Uterus (tissue), 4 donors: ENCODE results near the gene GATAD2A. TPM values are rescaled to one million over a fixed set of nuclear protein-coding genes. Genes with fewer than 3 reads are reported as not detected.

ENCODE experiments used
- DNase-seq, 2 donors: peaks; one replicate each; pipeline ENCODE4 v3.0.0-alpha.2; 2019 to 2020
- H3K27ac ChIP-seq, 2 donors: fragments of 200-600 bp; sonication (generic); 1 replicate in 1 of 2; 2 replicates in 1 of 2; pipeline ENCODE4 v1.5.1; 2016 to 2018
- H3K27me3 ChIP-seq, 2 donors: fragments of 200-600 bp; sonication (generic); one replicate each; pipeline ENCODE4 v1.5.1; 2018 to 2019; ENCODE audit warnings: control low read depth in 1 of 2
- H3K36me3 ChIP-seq, 2 donors: fragments of 200-600 bp; sonication (generic); one replicate each; pipeline ENCODE4 v1.5.1; 2019; ENCODE audit warnings: control low read depth in 1 of 2
- H3K4me1 ChIP-seq, 2 donors: fragments of 200-600 bp; sonication (generic); one replicate each; pipeline ENCODE4 v1.5.1; 2018 to 2019; ENCODE audit warnings: control low read depth in 1 of 2
- H3K4me3 ChIP-seq, 2 donors: fragments of 200-600 bp; sonication (generic); 1 replicate in 1 of 2; 2 replicates in 1 of 2; pipeline ENCODE4 v1.5.1; 2018 to 2019; ENCODE audit warnings: mild to moderate bottlenecking in 1 of 2
- H3K9me3 ChIP-seq, 2 donors: fragments of 200-600 bp; sonication (generic); one replicate each; pipeline ENCODE4 v1.5.1; 2019; ENCODE audit warnings: control low read depth in 1 of 2
- POLR2A ChIP-seq, 2 donors: fragments of 450-650 bp; IDR thresholded peaks; one replicate each; pipeline ENCODE4 v1.6.1; 2016; ENCODE audit warnings: antibody characterized with exemption in 2 of 2, mild to moderate bottlenecking in 1 of 2, moderate library complexity in 1 of 2
- intact Hi-C: fragments of 100-400 bp; cut with DNase I; formaldehyde crosslinking; loops from one replicate; pipeline ENCODE4 v1.15.1; 2023; ENCODE audit warnings: low total_unique reads
- total RNA-seq, 4 donors: library from RNA; depleted of rRNA in 3 of 4; stranded (reverse); fragments of >200 nt in 3 of 4; gene quantifications; one replicate each; pipeline versions ENCODE4 v1.1.0 to v1.2.4, GENCODE V29; 2014 to 2023
- TF ChIP-seq, protein P1 (sequence below), 4 experiments: fragments of 200-600 bp in 2 of 4; fragments of 450-650 bp in 2 of 4; sonication (generic) in 2 of 4; IDR thresholded peaks; one replicate each; pipeline ENCODE4 v1.5.1; 2016 to 2019; ENCODE audit warnings: antibody characterized with exemption in 4 of 4, mild to moderate bottlenecking in 2 of 4, moderate library complexity in 1 of 4
- donor health status: DM: yes; HTN: yes; CAD: no.

GATAD2A gene
- total RNA-seq, 4 donors from 2014 or later, result 9.7 to 65.1 (median 22.3) TPM

DNA sequence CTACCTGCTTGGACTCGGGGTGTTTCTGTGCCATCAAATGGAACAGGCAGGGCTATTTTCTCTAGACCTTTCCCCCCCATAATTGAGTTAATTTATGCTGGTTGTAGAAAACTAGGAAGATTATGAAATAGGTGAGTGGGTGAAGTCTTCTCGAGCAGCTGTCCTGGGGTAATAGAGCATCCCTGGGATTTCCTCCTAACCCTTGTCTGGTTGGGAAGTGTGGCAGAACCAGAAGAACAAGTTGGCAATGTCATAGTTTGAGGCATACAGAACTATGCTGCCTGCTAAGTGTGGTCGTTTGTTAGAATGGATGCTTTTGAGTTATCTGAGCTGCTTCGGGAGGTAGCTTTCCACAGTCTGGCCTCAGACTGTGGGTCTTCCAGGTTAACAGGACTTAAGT is 3.7 kb downstream of the GATAD2A start:
- TF ChIP-seq POLR2A (IDR thresholded peaks at IDR 0.05), result no peak
- TF ChIP-seq, protein P1, sequence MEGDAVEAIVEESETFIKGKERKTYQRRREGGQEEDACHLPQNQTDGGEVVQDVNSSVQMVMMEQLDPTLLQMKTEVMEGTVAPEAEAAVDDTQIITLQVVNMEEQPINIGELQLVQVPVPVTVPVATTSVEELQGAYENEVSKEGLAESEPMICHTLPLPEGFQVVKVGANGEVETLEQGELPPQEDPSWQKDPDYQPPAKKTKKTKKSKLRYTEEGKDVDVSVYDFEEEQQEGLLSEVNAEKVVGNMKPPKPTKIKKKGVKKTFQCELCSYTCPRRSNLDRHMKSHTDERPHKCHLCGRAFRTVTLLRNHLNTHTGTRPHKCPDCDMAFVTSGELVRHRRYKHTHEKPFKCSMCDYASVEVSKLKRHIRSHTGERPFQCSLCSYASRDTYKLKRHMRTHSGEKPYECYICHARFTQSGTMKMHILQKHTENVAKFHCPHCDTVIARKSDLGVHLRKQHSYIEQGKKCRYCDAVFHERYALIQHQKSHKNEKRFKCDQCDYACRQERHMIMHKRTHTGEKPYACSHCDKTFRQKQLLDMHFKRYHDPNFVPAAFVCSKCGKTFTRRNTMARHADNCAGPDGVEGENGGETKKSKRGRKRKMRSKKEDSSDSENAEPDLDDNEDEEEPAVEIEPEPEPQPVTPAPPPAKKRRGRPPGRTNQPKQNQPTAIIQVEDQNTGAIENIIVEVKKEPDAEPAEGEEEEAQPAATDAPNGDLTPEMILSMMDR (IDR thresholded peaks at IDR 0.05), result no peak
- Histone ChIP-seq H3K4me3 (no peak overlapping the region), H3K4me1 (peaks cover 0 to 17% of the 10 kb centered on the region in 2 donors), H3K9me3 (no peaks in the 10 kb centered on the region), H3K27me3 (no peaks in the 10 kb centered on the region), H3K27ac (no peak overlapping the region), H3K36me3 (no peaks in the 10 kb centered on the region)
- intact Hi-C loops, result no loop called here
- DNase-seq, result no peak

DNA sequence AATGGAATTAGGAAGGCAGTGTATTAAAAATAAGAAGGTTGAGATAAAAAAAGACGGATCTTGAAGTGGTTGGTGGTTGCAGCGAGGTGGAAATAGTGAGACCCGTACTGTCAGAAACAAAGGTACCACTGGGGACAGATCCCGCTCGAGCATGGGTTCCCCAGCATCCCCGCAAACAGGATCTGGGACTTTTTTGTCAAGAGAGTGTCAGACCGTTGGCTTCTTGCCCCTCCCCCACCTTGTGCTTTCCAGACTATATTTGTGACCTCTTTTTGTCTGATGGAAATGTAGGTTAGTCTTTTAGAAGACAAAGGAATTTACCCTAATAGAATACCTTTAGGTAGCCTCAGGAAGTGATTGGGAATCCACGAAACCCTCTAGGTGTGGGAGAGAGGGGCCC is 4.2 kb downstream of the GATAD2A start:
- peaks cover 0 to 17% of the 10 kb centered on the region in 2 donors for H3K4me1 ChIP-seq
- no peak for DNase-seq
- no peak overlapping the region for H3K27ac ChIP-seq
- H3K9me3 ChIP-seq, result no peaks in the 10 kb centered on the region
- TF ChIP-seq, protein P1 (IDR thresholded peaks at IDR 0.05), result no peak
- no peak for TF ChIP-seq POLR2A (IDR thresholded peaks at IDR 0.05)
- H3K36me3 ChIP-seq, result no peaks in the 10 kb centered on the region
- intact Hi-C loops, result no loop called here
- no peaks in the 10 kb centered on the region for H3K27me3 ChIP-seq
- no peak overlapping the region for H3K4me3 ChIP-seq

DNA sequence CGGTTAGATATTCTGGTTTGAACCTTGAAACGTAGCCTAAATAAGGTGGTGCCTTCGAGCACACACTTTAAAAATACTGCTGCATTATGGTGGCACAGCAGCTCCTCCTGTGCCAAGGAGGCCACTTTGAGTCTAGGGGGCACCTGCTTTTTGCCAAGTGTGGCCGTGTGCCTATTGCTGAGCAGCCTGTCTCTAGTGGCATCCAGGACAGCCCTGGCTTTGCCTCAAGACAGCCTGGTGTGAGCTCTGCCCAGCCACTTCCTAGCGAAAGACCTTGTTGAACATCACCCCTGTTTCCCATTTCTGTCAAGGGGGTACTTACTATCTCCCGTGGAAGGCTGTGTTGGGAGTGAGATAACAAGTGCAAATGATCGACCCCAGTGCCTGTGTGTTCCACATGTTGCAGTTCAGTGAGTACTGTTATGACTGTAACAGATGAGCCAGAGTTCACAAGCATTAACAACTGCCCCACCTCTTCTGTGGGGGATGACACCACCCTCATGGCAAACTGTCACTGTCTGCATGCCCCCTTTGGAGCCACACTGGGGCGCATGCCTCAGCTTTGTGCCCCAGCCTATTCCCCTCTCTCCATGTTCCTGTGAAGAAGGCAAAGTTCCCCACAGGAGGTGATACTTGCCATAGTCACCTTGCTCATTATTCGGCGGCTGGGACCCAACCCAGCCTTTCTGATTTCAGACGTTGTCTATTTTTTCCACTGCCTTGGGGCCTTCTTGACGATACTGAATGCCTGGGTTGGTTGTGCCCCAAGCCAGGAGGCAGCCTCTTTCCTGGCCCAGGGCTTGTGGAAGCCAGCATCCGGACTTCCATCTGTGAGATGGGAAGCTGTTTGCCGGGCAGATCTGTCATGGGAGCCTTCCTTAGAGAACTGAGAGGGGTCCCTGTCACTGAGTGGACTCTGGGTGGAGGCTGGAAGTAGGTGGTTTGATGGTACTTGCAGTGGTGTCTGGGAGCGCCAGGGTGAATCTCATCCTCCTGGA is 5.4 kb downstream of the GATAD2A start:
- H3K4me1 ChIP-seq, result peaks cover 0 to 17% of the 10 kb centered on the region in 2 donors
- H3K36me3 ChIP-seq, result no peaks in the 10 kb centered on the region
- H3K27me3 ChIP-seq, result no peaks in the 10 kb centered on the region
- H3K9me3 ChIP-seq, result no peaks in the 10 kb centered on the region
- no peak overlapping the region for H3K4me3 ChIP-seq
- DNase-seq, result no peak
- TF ChIP-seq POLR2A (IDR thresholded peaks at IDR 0.05), result no peak
- TF ChIP-seq, protein P1 (IDR thresholded peaks at IDR 0.05), result no peak
- H3K27ac ChIP-seq, result no peak overlapping the region
- intact Hi-C loops, result no loop called here

DNA sequence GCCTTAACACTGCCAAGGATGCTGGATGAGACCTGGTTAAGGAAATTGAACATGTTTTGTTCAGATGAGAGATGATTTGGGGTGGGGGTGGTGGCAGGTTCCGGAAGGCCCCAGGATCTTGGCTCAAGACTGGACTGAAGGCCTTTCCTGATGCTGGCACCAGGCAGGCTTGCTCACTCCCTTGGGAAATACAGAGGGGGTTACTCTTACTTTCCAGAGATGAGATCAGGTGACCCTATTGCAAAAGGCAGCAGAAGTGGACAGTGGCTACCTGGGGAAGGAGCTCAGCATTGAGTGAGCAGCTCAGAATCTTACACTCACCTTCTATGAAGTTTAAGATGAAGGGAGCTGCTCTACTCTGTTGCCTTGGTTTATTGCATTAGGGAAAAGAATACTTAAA is 10.8 kb downstream of the GATAD2A start:
- Histone ChIP-seq H3K9me3 (no peaks in the 10 kb centered on the region), H3K36me3 (no peaks in the 10 kb centered on the region), H3K4me1 (no peaks in the 10 kb centered on the region), H3K27me3 (no peaks in the 10 kb centered on the region), H3K27ac (no peak overlapping the region), H3K4me3 (no peak overlapping the region)
- no peak for DNase-seq
- intact Hi-C loops, result no loop called here
- TF ChIP-seq, protein P1 (IDR thresholded peaks at IDR 0.05), result no peak
- TF ChIP-seq POLR2A (IDR thresholded peaks at IDR 0.05), result no peak

DNA sequence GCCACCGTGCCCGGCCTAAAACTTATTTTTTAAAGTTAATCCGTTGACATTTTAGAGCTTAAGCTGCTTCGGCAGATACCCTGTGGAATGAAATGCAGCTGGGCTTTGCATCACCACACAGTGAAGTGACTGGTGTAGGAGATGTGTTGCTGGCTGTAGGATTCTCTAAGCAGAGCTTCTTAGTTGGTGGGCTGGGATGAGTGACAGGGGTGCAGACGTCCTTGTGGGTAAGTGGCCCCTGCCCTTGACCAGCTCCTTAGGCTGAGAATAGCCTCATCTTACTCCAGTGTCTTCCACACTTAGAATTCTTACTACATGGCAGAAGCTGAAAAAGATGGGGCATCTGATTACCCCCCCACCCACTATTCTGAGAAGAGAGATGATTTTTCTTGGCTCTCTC is 11.6 kb downstream of the GATAD2A start:
- no peaks in the 10 kb centered on the region for H3K36me3 ChIP-seq
- no peaks in the 10 kb centered on the region for H3K9me3 ChIP-seq
- TF ChIP-seq, protein P1 (IDR thresholded peaks at IDR 0.05), result no peak
- TF ChIP-seq POLR2A (IDR thresholded peaks at IDR 0.05), result no peak
- no peak overlapping the region for H3K4me3 ChIP-seq
- H3K27me3 ChIP-seq, result no peaks in the 10 kb centered on the region
- H3K27ac ChIP-seq, result no peak overlapping the region
- H3K4me1 ChIP-seq, result no peaks in the 10 kb centered on the region
- intact Hi-C loops, result no loop called here
- no peak for DNase-seq
